ENCODE results near the gene WDR88. TPM values are rescaled to one million over a fixed set of nuclear protein-coding genes. Genes with fewer than 3 reads are reported as not detected.
"Not testable (repeated sequence)": the region's sequence is repeated elsewhere in the genome, so short reads cannot be mapped to it uniquely, and the experiment has no call there.

The WDR88 gene
- polyA plus RNA-seq, 3 donors, result not detected

GRCh38 chr19:33152176-33152575 lies 20.3 kb downstream of the WDR88 start:
- no peaks in the 10 kb centered on the region for H3K36me3 Mint-ChIP-seq
- no peaks in the 10 kb centered on the region for H3K27me3 ChIP-seq (ENCODE audit: control insufficient read depth in 2 of 2, insufficient read depth in 2 of 2, low read length in 2 of 2)

GRCh38 chr19:33152625-33153024 lies 20.7 kb downstream of the WDR88 start:
- H3K9me3 ChIP-seq (replicated peaks in 1 of 2; ENCODE audit: control insufficient read depth in 1 of 2, insufficient read depth in 1 of 2, low read length in 2 of 2), result not testable (repeated sequence)
- WGBS (ENCODE audit: insufficient coverage), result no CpG with 5 or more reads among the region's 4 CpGs

More at GRCh38 chr19:33152176-33152575, 20.3 kb downstream of the WDR88 start:
- no peak overlapping the region for H2AFZ ChIP-seq (ENCODE audit: insufficient read depth, low read depth, low read length, poor library complexity, severe bottlenecking)
- Mint-ChIP-seq H3K27ac (peak overlapping the region in 5 of 7 donors; percentile 70 to 90 (median 84)), H3K4me1 (no peaks in the 10 kb centered on the region), H3K9me3 (no peaks in the 10 kb centered on the region), H3K27me3 (ENCODE audit: low read depth in 3 of 3) (peaks cover 0 to 3% (median 0%) of the 10 kb centered on the region in 3 donors), H3K4me3 (no peak overlapping the region)
- no CpG with 5 or more reads among the region's 2 CpGs for WGBS (ENCODE audit: insufficient coverage)
- intact Hi-C loops (cut with micrococcal nuclease), result no loop called here
- H3K4me3 ChIP-seq (replicated peaks in 1 of 3; ENCODE audit: low read depth in 2 of 3, low read length in 3 of 3), result no peak overlapping the region
- no peak overlapping the region for H3K9ac ChIP-seq (ENCODE audit: insufficient read depth, low read length, poor library complexity, severe bottlenecking)
- TF ChIP-seq CTCF (IDR thresholded peaks at IDR 0.05), result no peak
- no peaks in the 10 kb centered on the region for H3K36me3 ChIP-seq (replicated peaks in 1 of 2; ENCODE audit: control insufficient read depth in 1 of 2, insufficient read depth in 2 of 2, low read length in 2 of 2)
- H3K4me1 ChIP-seq (ENCODE audit: control insufficient read depth in 1 of 2, insufficient read depth in 2 of 2, low read length in 2 of 2), result peaks cover 0 to 34% of the 10 kb centered on the region in 2 donors
- H3K9me3 ChIP-seq (replicated peaks in 1 of 2; ENCODE audit: control insufficient read depth in 1 of 2, insufficient read depth in 1 of 2, low read length in 2 of 2), result no peaks in the 10 kb centered on the region
- peak in 1 of 3 donors; percentile 80 for DNase-seq
- no peaks in the 10 kb centered on the region for H3K79me2 ChIP-seq (ENCODE audit: insufficient read depth, low read length)
- H3K4me2 ChIP-seq (replicated peaks; ENCODE audit: extremely low read depth, low read length, poor library complexity, severe bottlenecking), result peak overlapping the region; percentile 31
- H3K27ac ChIP-seq (ENCODE audit: low read depth in 1 of 2, low read length in 2 of 2), result peak overlapping the region in 1 of 2 donors; percentile 48
- no peaks in the 10 kb centered on the region for H4K20me1 ChIP-seq (ENCODE audit: insufficient read depth, low read length)

GRCh38 chr19:33154313-33154712 lies 22.4 kb downstream of the WDR88 start:
- H2AFZ ChIP-seq (ENCODE audit: insufficient read depth, low read depth, low read length, poor library complexity, severe bottlenecking); H3K9me3 ChIP-seq (replicated peaks in 1 of 2; ENCODE audit: control insufficient read depth in 1 of 2, insufficient read depth in 1 of 2, low read length in 2 of 2); H3K79me2 ChIP-seq (ENCODE audit: insufficient read depth, low read length); H3K27ac ChIP-seq (ENCODE audit: low read depth in 1 of 2, low read length in 2 of 2); H4K20me1 ChIP-seq (ENCODE audit: insufficient read depth, low read length); H3K9me3 Mint-ChIP-seq; H3K9ac ChIP-seq (ENCODE audit: insufficient read depth, low read length, poor library complexity, severe bottlenecking); H3K4me3 ChIP-seq (replicated peaks in 1 of 3; ENCODE audit: low read depth in 2 of 3, low read length in 3 of 3); H3K36me3 Mint-ChIP-seq; H3K4me1 Mint-ChIP-seq; H3K27me3 Mint-ChIP-seq (ENCODE audit: low read depth in 3 of 3); H3K4me3 Mint-ChIP-seq; DNase-seq; H3K27ac Mint-ChIP-seq; H3K27me3 ChIP-seq (ENCODE audit: control insufficient read depth in 2 of 2, insufficient read depth in 2 of 2, low read length in 2 of 2); intact Hi-C loops (cut with micrococcal nuclease); H3K36me3 ChIP-seq (replicated peaks in 1 of 2; ENCODE audit: control insufficient read depth in 1 of 2, insufficient read depth in 2 of 2, low read length in 2 of 2); H3K4me2 ChIP-seq (replicated peaks; ENCODE audit: extremely low read depth, low read length, poor library complexity, severe bottlenecking): not testable (repeated sequence)
- WGBS (ENCODE audit: insufficient coverage), result 80% methylated on average over 1 of the region's 6 CpGs
- H3K4me1 ChIP-seq (ENCODE audit: control insufficient read depth in 1 of 2, insufficient read depth in 2 of 2, low read length in 2 of 2), result peaks cover 3 to 48% of the 10 kb centered on the region in 2 donors

More at GRCh38 chr19:33152625-33153024, 20.7 kb downstream of the WDR88 start:
- H4K20me1 ChIP-seq (ENCODE audit: insufficient read depth, low read length); intact Hi-C loops (cut with micrococcal nuclease); H3K4me3 Mint-ChIP-seq; H3K79me2 ChIP-seq (ENCODE audit: insufficient read depth, low read length); H2AFZ ChIP-seq (ENCODE audit: insufficient read depth, low read depth, low read length, poor library complexity, severe bottlenecking); H3K36me3 Mint-ChIP-seq; H3K9me3 Mint-ChIP-seq; H3K4me3 ChIP-seq (replicated peaks in 1 of 3; ENCODE audit: low read depth in 2 of 3, low read length in 3 of 3); DNase-seq; H3K4me1 Mint-ChIP-seq; H3K36me3 ChIP-seq (replicated peaks in 1 of 2; ENCODE audit: control insufficient read depth in 1 of 2, insufficient read depth in 2 of 2, low read length in 2 of 2); H3K27me3 Mint-ChIP-seq (ENCODE audit: low read depth in 3 of 3); H3K9ac ChIP-seq (ENCODE audit: insufficient read depth, low read length, poor library complexity, severe bottlenecking); H3K27me3 ChIP-seq (ENCODE audit: control insufficient read depth in 2 of 2, insufficient read depth in 2 of 2, low read length in 2 of 2): not testable (repeated sequence)
- peak overlapping the region; percentile 31 for H3K4me2 ChIP-seq (replicated peaks; ENCODE audit: extremely low read depth, low read length, poor library complexity, severe bottlenecking)
- H3K4me1 ChIP-seq (ENCODE audit: control insufficient read depth in 1 of 2, insufficient read depth in 2 of 2, low read length in 2 of 2), result peaks cover 0 to 35% of the 10 kb centered on the region in 2 donors
- peak overlapping the region in 1 of 2 donors; percentile 48 for H3K27ac ChIP-seq (ENCODE audit: low read depth in 1 of 2, low read length in 2 of 2)
- H3K27ac Mint-ChIP-seq, result peak overlapping the region in 5 of 7 donors; percentile 70 to 90 (median 84)
